ENCODE results near the gene CFAP299.
"Not testable (repeated sequence)": the region's sequence is repeated elsewhere in the genome, so short reads cannot be mapped to it uniquely, and the experiment has no call there.

DNA sequence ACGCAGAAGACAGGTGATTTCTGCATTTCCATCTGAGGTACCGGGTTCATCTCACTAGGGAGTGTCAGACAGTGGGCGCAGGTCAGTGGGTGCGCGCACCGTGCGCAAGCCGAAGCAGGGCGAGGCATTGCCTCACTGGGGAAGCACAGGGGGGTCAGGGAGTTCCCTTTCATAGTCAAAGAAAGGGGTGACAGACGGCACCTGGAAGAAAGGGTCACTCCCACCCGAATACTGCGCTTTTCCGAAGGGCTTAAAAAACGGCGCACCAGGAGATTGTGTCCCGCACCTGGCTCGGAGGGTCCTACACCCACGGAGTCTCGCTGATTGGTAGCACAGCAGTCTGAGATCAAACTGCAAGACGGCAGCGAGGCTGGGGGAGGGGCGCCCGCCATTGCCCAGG lies 352.2 kb downstream of the CFAP299 start:
- TF ChIP-seq, protein P1, sequence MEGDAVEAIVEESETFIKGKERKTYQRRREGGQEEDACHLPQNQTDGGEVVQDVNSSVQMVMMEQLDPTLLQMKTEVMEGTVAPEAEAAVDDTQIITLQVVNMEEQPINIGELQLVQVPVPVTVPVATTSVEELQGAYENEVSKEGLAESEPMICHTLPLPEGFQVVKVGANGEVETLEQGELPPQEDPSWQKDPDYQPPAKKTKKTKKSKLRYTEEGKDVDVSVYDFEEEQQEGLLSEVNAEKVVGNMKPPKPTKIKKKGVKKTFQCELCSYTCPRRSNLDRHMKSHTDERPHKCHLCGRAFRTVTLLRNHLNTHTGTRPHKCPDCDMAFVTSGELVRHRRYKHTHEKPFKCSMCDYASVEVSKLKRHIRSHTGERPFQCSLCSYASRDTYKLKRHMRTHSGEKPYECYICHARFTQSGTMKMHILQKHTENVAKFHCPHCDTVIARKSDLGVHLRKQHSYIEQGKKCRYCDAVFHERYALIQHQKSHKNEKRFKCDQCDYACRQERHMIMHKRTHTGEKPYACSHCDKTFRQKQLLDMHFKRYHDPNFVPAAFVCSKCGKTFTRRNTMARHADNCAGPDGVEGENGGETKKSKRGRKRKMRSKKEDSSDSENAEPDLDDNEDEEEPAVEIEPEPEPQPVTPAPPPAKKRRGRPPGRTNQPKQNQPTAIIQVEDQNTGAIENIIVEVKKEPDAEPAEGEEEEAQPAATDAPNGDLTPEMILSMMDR (IDR thresholded peaks at IDR 0.05; ENCODE audit: insufficient read depth, low read length, poor library complexity, severe bottlenecking), result not testable (repeated sequence)
- TF ChIP-seq EZH2phosphoT487 (conservative IDR thresholded peaks at IDR 0.05; ENCODE audit: low read length), result not testable (repeated sequence)
